Stimulated activated CD4-positive, alpha-beta T cell treated with anti-CD3 and anti-CD28 coated beads, TNF-alpha, amount 100 ng/mL, for 4 hours (primary cell): ENCODE data around the gene COL4A6.

Experiments used
- DNase-seq, 3 experiments: peaks; one replicate each; pipeline ENCODE4 v3.0.0-alpha.2; 2020; ENCODE audit warnings: low read depth in 3 of 3

The COL4A6 gene

GRCh38 chrX:108331126-108331909, 106.9 kb downstream of the COL4A6 start:
- DNase-seq: no peak

- no peak for DNase-seq
Measured at GRCh38 chrX:108323751-108324150, 114.5 kb downstream of the COL4A6 start.

- no peak for DNase-seq
Measured at GRCh38 chrX:108322234-108322633, 116.0 kb downstream of the COL4A6 start.

GRCh38 chrX:108316456-108316855, 121.8 kb downstream of the COL4A6 start:
- no peak for DNase-seq

GRCh38 chrX:108313669-108314068, 124.6 kb downstream of the COL4A6 start:
- no peak for DNase-seq

- DNase-seq: no peak
Measured at GRCh38 chrX:108312957-108313356, 125.3 kb downstream of the COL4A6 start.

GRCh38 chrX:108312011-108312410, 126.2 kb downstream of the COL4A6 start:
- no peak for DNase-seq

- no peak for DNase-seq
Measured at GRCh38 chrX:108310506-108310905, 127.7 kb downstream of the COL4A6 start.

GRCh38 chrX:108309144-108309543, 129.1 kb downstream of the COL4A6 start:
- DNase-seq: no peak

- DNase-seq: no peak
Measured at GRCh38 chrX:108307132-108308085, 130.8 kb downstream of the COL4A6 start.

GRCh38 chrX:108306086-108306485, 132.1 kb downstream of the COL4A6 start:
- no peak for DNase-seq

- DNase-seq: no peak
Measured at GRCh38 chrX:108304757-108305156, 133.5 kb downstream of the COL4A6 start.

- DNase-seq: no peak
Measured at GRCh38 chrX:108304210-108304609, 134.0 kb downstream of the COL4A6 start.

GRCh38 chrX:108303682-108304081, 134.5 kb downstream of the COL4A6 start:
- no peak for DNase-seq

GRCh38 chrX:108299704-108300103, 138.5 kb downstream of the COL4A6 start:
- no peak for DNase-seq

- no peak for DNase-seq
Measured at GRCh38 chrX:108299101-108299591, 139.1 kb downstream of the COL4A6 start.

- no peak for DNase-seq
Measured at GRCh38 chrX:108298165-108298602, 140.0 kb downstream of the COL4A6 start.

- no peak for DNase-seq
Measured at GRCh38 chrX:108297290-108297689, 140.9 kb downstream of the COL4A6 start.

GRCh38 chrX:108292053-108292452, 146.2 kb downstream of the COL4A6 start:
- no peak for DNase-seq

GRCh38 chrX:108285918-108286317, 152.3 kb downstream of the COL4A6 start:
- DNase-seq: no peak

- no peak for DNase-seq
Measured at GRCh38 chrX:108285356-108285755, 152.9 kb downstream of the COL4A6 start.

- no peak for DNase-seq
Measured at GRCh38 chrX:108275732-108276131, 162.5 kb downstream of the COL4A6 start.
